DND-41 (cell line): ENCODE measurements around the gene AGPAT4.

Experiments
- CTCF ChIP-seq: IDR thresholded peaks from 2 replicates; pipeline ENCODE4 v1.5.1; 2012; ENCODE audit warnings: borderline replicate concordance, low read length, moderate library complexity, mild to moderate bottlenecking; ENCODE audit not compliant: poor library complexity, severe bottlenecking; ENCODE audit errors: extremely low read depth
- EZH2 ChIP-seq: IDR thresholded peaks from 3 replicates; pipeline ENCODE4 v1.6.1; 2012; ENCODE audit warnings: borderline replicate concordance, low read depth, mild to moderate bottlenecking, moderate library complexity, low read length, inconsistent platforms; ENCODE audit not compliant: severe bottlenecking

DNA sequence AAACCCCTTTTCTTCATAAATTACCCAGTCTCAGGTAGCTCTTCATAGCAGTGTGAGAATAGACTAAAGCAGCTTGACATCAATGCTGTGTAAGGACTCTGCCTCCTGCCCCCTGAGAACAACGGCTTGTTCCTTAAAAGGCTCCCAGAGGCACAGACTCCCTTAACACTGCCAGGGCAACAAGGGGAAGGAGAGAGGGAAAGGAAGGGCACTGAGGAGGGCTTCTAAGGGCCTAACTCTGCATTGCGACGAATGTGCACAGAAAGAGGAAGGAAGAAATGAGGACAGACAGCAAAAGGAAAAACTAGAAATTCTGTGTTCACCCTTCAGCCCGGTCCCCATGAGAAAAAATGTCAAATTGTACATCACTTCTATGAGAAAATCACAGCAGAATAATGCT, 74.0 kb downstream of the AGPAT4 start:
- TF ChIP-seq EZH2 (no peak), CTCF (no peak)
